DMS53 (cell line): ENCODE results near the gene UFSP2.

Source experiments
- DNase-seq: peaks from one replicate; lab custom pipeline; 2025; lab: John Stamatoyannopoulos, UW

The UFSP2 gene

DNA sequence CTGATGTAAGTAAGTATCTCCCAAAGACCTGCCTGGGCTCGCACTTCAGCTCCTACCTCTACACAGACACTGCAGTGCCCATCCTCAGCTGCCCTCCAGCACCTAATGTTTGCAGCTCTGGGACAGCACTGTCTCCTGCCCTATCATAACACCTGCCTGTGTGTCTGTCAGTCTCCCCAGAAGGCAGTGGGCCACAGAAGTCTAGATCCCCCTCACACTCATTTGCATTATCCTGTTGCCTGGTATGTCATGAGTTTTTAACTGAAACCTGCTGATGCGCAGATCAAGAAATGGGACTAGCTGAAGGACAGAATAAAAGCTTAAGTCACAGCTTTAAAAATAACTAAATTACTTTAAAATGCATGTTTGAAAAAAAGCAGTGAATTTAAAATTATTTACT, 73.0 kb downstream of the UFSP2 start:
- no peak for DNase-seq

GRCh38 chr4:185352202-185352601, 73.6 kb downstream of the UFSP2 start:
- DNase-seq = no peak

GRCh38 chr4:185351691-185352090, 74.1 kb downstream of the UFSP2 start:
- no peak for DNase-seq
